GM12872 (cell line): ENCODE measurements around the gene ZKSCAN1.

Source experiments
- TF ChIP-seq, protein P1 (sequence below): IDR thresholded peaks from 3 replicates; pipeline ENCODE4 v1.5.1; 2011; ENCODE audit warnings: low read depth, mild to moderate bottlenecking, low read length, moderate library complexity; ENCODE audit not compliant: insufficient read depth

The ZKSCAN1 gene

DNA sequence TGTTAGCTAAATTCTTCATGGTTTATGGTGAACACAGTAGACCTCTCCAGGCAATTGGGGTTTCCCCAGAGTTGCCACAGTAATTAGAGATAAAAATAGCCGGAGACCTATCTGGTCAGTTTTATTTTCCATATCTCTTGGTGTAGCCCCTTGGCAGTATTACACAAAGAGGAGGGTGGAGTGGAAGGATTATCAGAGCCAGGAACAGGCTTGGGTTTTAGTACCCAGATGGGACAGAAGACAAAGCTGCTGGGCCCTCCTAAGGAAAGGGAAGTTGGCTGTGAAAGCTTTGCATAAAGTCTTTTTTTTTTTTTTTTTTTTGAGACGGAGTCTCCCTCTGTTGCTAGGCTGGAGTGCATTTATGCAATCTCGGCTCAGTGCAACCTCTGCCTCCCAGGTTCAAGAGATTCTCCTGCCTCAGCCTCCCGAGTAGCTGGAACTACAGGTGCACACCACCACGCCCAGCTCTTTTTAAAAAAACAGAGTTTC lies 43.9 kb downstream of the ZKSCAN1 start:
- TF ChIP-seq, protein P1, sequence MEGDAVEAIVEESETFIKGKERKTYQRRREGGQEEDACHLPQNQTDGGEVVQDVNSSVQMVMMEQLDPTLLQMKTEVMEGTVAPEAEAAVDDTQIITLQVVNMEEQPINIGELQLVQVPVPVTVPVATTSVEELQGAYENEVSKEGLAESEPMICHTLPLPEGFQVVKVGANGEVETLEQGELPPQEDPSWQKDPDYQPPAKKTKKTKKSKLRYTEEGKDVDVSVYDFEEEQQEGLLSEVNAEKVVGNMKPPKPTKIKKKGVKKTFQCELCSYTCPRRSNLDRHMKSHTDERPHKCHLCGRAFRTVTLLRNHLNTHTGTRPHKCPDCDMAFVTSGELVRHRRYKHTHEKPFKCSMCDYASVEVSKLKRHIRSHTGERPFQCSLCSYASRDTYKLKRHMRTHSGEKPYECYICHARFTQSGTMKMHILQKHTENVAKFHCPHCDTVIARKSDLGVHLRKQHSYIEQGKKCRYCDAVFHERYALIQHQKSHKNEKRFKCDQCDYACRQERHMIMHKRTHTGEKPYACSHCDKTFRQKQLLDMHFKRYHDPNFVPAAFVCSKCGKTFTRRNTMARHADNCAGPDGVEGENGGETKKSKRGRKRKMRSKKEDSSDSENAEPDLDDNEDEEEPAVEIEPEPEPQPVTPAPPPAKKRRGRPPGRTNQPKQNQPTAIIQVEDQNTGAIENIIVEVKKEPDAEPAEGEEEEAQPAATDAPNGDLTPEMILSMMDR: no peak

DNA sequence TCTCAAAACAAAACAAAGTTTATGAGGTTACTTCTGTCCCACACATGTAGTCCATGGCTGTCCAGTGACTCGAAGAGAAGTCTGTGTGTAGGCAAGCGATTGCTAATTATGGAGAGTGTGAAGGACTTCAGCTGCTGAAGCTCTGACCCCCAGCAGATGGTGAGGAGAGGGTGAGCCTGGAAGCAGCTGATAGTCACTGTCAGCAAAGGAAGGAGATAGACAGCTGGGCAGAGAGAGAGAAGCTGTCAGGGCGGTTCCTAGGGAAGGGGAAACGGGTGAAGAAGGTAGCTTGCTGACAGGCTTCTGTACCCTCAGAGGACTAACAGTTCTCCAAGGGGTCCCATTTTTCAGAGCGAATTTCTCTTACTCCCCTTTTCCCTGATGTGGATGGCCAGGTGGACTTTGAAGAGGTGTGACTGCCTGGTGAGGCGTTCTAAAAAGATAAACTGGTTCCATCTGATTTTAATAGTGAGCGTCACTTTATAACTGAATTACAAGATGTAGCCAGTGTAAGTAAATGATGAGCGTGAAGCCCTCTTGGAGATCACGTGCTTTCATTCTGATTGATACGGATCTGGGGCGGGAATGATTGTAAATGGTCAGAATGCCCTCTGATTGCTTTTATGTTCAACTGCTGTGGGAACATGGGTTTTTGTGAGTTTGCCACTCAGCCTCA lies 46.3 kb downstream of the ZKSCAN1 start:
- TF ChIP-seq, protein P1: no peak

DNA sequence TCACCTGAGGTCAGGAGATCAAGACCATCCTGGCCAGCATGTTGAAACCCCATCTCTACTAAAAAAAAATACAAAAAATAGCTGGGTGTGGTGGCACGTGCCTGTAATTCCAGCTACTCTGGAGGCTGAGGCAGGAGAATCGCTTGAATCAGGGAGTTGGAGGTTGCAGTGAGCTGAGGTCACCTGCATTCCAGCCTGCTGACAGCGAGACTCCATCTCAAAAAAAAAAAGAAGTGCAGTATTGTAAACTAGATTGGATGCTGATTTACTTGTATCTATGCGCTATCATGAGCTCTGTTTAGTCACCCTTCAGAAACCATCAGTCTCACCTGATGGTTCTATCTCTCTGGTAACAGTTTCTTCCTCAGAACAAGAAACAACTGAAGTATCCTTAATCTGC lies 48.0 kb downstream of the ZKSCAN1 start:
- TF ChIP-seq, protein P1: no peak

DNA sequence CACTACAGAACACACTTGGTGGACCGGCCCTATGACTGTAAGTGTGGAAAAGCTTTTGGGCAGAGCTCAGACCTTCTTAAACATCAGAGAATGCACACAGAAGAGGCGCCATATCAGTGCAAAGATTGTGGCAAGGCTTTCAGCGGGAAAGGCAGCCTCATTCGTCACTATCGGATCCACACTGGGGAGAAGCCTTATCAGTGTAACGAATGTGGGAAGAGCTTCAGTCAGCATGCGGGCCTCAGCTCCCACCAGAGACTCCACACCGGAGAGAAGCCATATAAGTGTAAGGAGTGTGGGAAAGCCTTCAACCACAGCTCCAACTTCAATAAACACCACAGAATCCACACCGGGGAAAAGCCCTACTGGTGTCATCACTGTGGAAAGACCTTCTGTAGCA lies 48.8 kb downstream of the ZKSCAN1 start:
- TF ChIP-seq, protein P1: no peak

DNA sequence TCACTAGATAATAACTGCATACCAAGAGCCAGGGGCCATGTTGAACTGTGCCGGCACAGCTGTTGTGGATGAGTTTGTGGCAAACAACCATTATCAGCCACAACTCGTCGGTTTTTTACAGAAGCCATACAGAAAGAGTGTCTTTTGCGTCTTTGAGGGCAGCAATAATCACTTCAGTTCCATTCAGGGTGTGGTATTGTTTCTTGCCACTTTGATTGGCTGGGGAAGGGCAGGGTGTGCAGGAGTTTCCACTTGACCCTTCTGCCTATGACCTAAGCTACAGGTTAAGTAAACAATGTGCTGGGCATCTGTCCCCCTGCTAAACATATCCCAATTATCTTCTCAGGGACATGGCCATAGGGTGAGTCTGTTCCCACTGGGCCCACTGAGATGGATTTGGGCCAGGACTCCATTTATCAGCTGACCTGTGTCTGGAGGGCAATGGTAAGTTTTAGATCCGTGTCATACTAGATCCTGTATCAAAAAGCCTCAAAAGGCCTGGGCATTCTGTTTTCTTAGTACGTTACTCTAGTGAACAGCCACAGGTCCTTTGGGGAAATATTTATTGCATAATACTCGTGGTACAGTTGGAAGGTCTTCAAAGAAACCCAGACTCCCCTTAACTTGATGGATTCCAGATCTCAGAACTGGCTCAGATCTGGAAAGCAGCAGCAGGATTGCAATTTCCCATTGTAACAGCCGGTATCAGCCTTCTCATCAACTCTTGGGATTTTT lies 50.2 kb downstream of the ZKSCAN1 start:
- TF ChIP-seq, protein P1: no peak

DNA sequence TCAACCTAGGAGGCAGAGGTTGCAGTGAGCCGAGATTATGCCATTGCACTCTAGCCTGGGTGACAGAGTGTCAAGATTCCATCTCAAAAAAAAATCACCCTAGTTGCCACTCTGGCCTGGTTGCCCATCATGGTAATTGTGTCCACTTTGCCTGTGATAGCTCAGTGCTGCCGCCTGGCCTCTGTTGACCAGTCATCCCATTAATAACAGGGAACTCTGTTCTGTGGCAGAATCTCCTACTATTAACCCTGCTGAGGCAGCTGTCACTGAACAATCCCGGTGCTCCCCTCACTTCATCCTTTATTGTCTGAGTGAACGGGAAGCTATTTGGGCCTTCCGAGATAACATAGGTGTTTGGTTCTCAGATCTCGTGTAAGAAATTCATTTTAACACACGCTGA lies 51.6 kb downstream of the ZKSCAN1 start:
- TF ChIP-seq, protein P1: no peak

DNA sequence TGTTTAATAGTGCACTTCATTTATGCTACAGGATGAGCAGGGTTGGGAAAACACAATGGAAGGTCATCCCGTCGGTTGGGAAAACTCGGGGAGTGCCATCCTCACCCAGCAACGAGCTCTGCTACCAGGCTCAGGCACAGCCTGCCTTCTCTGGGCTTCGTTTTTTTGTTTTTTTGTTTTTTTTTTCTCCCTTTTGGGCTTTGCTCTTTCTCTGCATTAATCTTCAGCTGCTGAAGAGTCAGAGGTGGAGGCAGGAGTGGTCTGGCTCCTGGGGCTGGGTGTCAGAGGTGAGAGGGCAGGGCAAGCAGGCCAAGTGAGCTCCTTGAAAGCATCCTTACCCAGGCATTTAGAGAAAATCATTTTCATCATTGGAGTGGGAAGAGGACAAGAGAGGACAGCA lies 54.6 kb downstream of the ZKSCAN1 start:
- TF ChIP-seq, protein P1: no peak
